ENCODE results near the gene PEX11G.

The PEX11G gene

GRCh38 chr19:7519361-7520130 is 30.7 kb upstream of the PEX11G start:
- no peak overlapping the region for H3K27ac ChIP-seq
- no peak for TF ChIP-seq CTCF (IDR thresholded peaks at IDR 0.05)

GRCh38 chr19:7516878-7517277 is 28.0 kb upstream of the PEX11G start:
- H3K4me3 ChIP-seq, result peak overlapping the region; percentile 95
- peak overlapping the region; percentile 76 to 96 for H3K27ac ChIP-seq
- no peak for TF ChIP-seq CTCF (IDR thresholded peaks at IDR 0.05)
- DNase-seq (ENCODE audit: low spot score), result no peak

More at GRCh38 chr19:7519361-7520130, 30.7 kb upstream of the PEX11G start:
- H3K4me3 ChIP-seq, result no peak overlapping the region
- DNase-seq (ENCODE audit: low spot score), result no peak

GRCh38 chr19:7516333-7516732 is 27.5 kb upstream of the PEX11G start:
- no peak for DNase-seq (ENCODE audit: low spot score)
- Histone ChIP-seq H3K27ac (peak overlapping the region; percentile 76 to 96), H3K4me3 (peak overlapping the region; percentile 95)
- TF ChIP-seq CTCF (IDR thresholded peaks at IDR 0.05), result no peak

- peak; percentile 82 for DNase-seq (ENCODE audit: low spot score)
- TF ChIP-seq CTCF (IDR thresholded peaks at IDR 0.05), result no peak
- peak within 1 kb of the TSS; percentile 93 to 96 for H3K27ac ChIP-seq
- peak within 1 kb of the TSS; percentile 95 for H3K4me3 ChIP-seq
These were observed 26.9 kb upstream of the PEX11G start, which contains the start of gene ZNF358 for GRCh38 chr19:7515645-7516151. Gene ZNF358 (plus strand): TSS chr19:7516103. CDS start chr19:7519243, 3,140 bp downstream.

GRCh38 chr19:7515110-7515644 is 26.3 kb upstream of the PEX11G start:
- Histone ChIP-seq H3K27ac (peak overlapping the region; percentile 93 to 96), H3K4me3 (peak overlapping the region; percentile 95)
- peak; percentile 92 for DNase-seq (ENCODE audit: low spot score)
- no peak for TF ChIP-seq CTCF (IDR thresholded peaks at IDR 0.05)

- no peak for DNase-seq (ENCODE audit: low spot score)
- TF ChIP-seq CTCF (IDR thresholded peaks at IDR 0.05), result no peak
- Histone ChIP-seq H3K4me3 (no peak overlapping the region), H3K27ac (peak overlapping the region; percentile 93 to 96)
These were observed 25.2 kb upstream of the PEX11G start for GRCh38 chr19:7513809-7514642.
